Pulmonary artery endothelial cell (primary cell): ENCODE measurements around the gene DQX1. TPM values are rescaled to one million over a fixed set of nuclear protein-coding genes. Genes with fewer than 3 reads are reported as not detected.

ENCODE experiments used
- DNase-seq: peaks from one replicate; pipeline ENCODE4 v3.0.0-alpha.2; 2011; ENCODE audit warnings: low read depth, low spot score
- total RNA-seq: library from RNA; depleted of rRNA; stranded (reverse); fragments of >200 nt; gene quantifications from 2 replicates; pipeline ENCODE4 v1.2.3, GENCODE V29; 2014

The DQX1 gene
- total RNA-seq, 1 donor from 2014 or later = not detected

GRCh38 chr2:74533464-74533863, 7.4 kb upstream of the DQX1 start:
- DNase-seq = no peak

GRCh38 chr2:74532222-74532621, 6.2 kb upstream of the DQX1 start:
- no peak for DNase-seq

- DNase-seq = no peak
Measured at GRCh38 chr2:74531666-74532065, 5.6 kb upstream of the DQX1 start.

GRCh38 chr2:74530239-74531187, 4.5 kb upstream of the DQX1 start:
- no peak for DNase-seq

GRCh38 chr2:74529357-74530238, 3.6 kb upstream of the DQX1 start, which contains the start of the genes AUP1 and HTRA2:
Gene AUP1, minus strand, starts transcription at chr2:74529706. Its CDS starts 77 bp downstream, at chr2:74529629.
Gene HTRA2, plus strand, starts transcription at chr2:74529933. Its CDS starts 74 bp downstream, at chr2:74530007.
- peak; percentile 91 for DNase-seq

GRCh38 chr2:74528600-74529356, 2.7 kb upstream of the DQX1 start:
- no peak for DNase-seq

- DNase-seq = no peak
Measured at GRCh38 chr2:74527741-74528140, 1.7 kb upstream of the DQX1 start.

GRCh38 chr2:74526649-74527230, 709 bp upstream of the DQX1 start:
- DNase-seq = no peak

- DNase-seq = no peak
Measured at GRCh38 chr2:74524955-74525716, 895 bp downstream of the DQX1 start.

- no peak for DNase-seq
Measured at GRCh38 chr2:74524005-74524404, 2.0 kb downstream of the DQX1 start.

- DNase-seq = no peak
Measured at GRCh38 chr2:74522516-74522915, 3.5 kb downstream of the DQX1 start.

GRCh38 chr2:74516650-74517049, 9.4 kb downstream of the DQX1 start:
- DNase-seq = no peak

GRCh38 chr2:74515981-74516633, 9.9 kb downstream of the DQX1 start:
- no peak for DNase-seq

GRCh38 chr2:74515271-74515980, 10.6 kb downstream of the DQX1 start:
- DNase-seq = no peak

GRCh38 chr2:74514368-74515270, 11.4 kb downstream of the DQX1 start, which contains the start of gene TLX2:
Gene TLX2, plus strand, starts transcription at chr2:74514450. Its CDS starts 357 bp downstream, at chr2:74514807.
- DNase-seq = no peak

- DNase-seq = no peak
Measured at GRCh38 chr2:74513605-74514367, 12.2 kb downstream of the DQX1 start.
